Caco-2 (cell line): ENCODE measurements around the gene STPG1. TPM values are rescaled to one million over a fixed set of nuclear protein-coding genes. Genes with fewer than 3 reads are reported as not detected.

Source experiments
- BruUV-seq: library from RNA; stranded (reverse); fragments of 400-500 nt; replicated peaks from 2 replicates; lab custom pipeline; 2021; lab: Mats Ljungman, UMichigan
- CTCF ChIA-PET: fragments of 300-600 bp; sonication (Branson Sonifier 250); formaldehyde crosslinking; loops from one replicate; lab custom pipeline; 2022; ENCODE audit warnings: antibody characterized with exemption; lab: Charles Lee
- POLR2A ChIA-PET: fragments of 300-600 bp; sonication (Branson Sonifier 250); formaldehyde crosslinking; loops from one replicate; lab custom pipeline; 2022; ENCODE audit warnings: antibody characterized with exemption; lab: Charles Lee
- DNase-seq, 2 experiments: peaks; one replicate each; pipeline versions ENCODE4 v3.0.0 to v3.0.0-alpha.2; 2020 to 2022
- H3K27me3 ChIP-seq: replicated peaks from 2 replicates; pipeline ENCODE4 v1.6.0; 2011; ENCODE audit warnings: low read length; ENCODE audit not compliant: control insufficient read depth, insufficient read depth
- H3K36me3 ChIP-seq: 2 replicates; pipeline ENCODE4 v1.5.1; 2011; ENCODE audit warnings: low read length; ENCODE audit not compliant: control insufficient read depth, insufficient read depth
- H3K4me1 ChIP-seq: fragments of 250-450 bp; sonication (Bioruptor Pico); 2 replicates; pipeline ENCODE4 v1.5.1; 2020; ENCODE audit warnings: mild to moderate bottlenecking
- H3K4me3 ChIP-seq: 2 replicates; pipeline ENCODE4 v1.5.1; 2011; ENCODE audit warnings: low read depth, mild to moderate bottlenecking, control low read depth, low read length
- H3K9me3 ChIP-seq: fragments of 250-450 bp; sonication (Bioruptor Pico); 2 replicates; pipeline ENCODE4 v1.5.1; 2020; ENCODE audit warnings: mild to moderate bottlenecking, moderate library complexity
- H3K27ac Mint-ChIP-seq: one replicate; pipeline ENCODE4 v1.8.0; 2022; ENCODE audit warnings: mixed read lengths; ENCODE audit not compliant: unreplicated experiment
- H3K27me3 Mint-ChIP-seq: one replicate; pipeline ENCODE4 v1.8.0; 2022; ENCODE audit warnings: mixed read lengths; ENCODE audit not compliant: insufficient read depth, unreplicated experiment
- H3K36me3 Mint-ChIP-seq: one replicate; pipeline ENCODE4 v1.8.0; 2022; ENCODE audit warnings: mild to moderate bottlenecking, mixed read lengths; ENCODE audit not compliant: insufficient read depth, unreplicated experiment
- H3K4me1 Mint-ChIP-seq: one replicate; pipeline ENCODE4 v1.8.0; 2022; ENCODE audit warnings: low read depth, mixed read lengths; ENCODE audit not compliant: unreplicated experiment
- H3K4me3 Mint-ChIP-seq: one replicate; pipeline ENCODE4 v1.8.0; 2022; ENCODE audit warnings: mild to moderate bottlenecking, moderate library complexity, mixed read lengths; ENCODE audit not compliant: unreplicated experiment
- H3K9me3 Mint-ChIP-seq: one replicate; pipeline ENCODE4 v1.8.0; 2022; ENCODE audit warnings: mixed read lengths; ENCODE audit not compliant: unreplicated experiment
- CTCF ChIP-seq, 2 experiments: fragments of 200-600 bp in 1 of 2; IDR thresholded peaks; 1 replicate in 1 of 2; 2 replicates in 1 of 2; pipeline versions ENCODE4 v1.5.1 to v1.8.0; 2011 to 2022; ENCODE audit warnings: antibody characterized with exemption in 1 of 2, control low read depth in 1 of 2, inconsistent platforms in 1 of 2, low read depth in 1 of 2, low read length in 1 of 2, mild to moderate bottlenecking in 1 of 2, moderate library complexity in 1 of 2; ENCODE audit not compliant: insufficient read depth in 1 of 2, severe bottlenecking in 1 of 2, unreplicated experiment in 1 of 2
- intact Hi-C: fragments of 100-400 bp; cut with micrococcal nuclease; formaldehyde crosslinking; loops from one replicate; pipeline ENCODE4 v1.10.0; 2022; ENCODE audit not compliant: unreplicated experiment
- total RNA-seq: library from RNA; stranded (reverse); gene quantifications from 2 replicates; pipeline ENCODE4 v1.2.3, GENCODE V29; 2022

The STPG1 gene
- total RNA-seq, 1 experiment from 2014 or later, result 8.6 TPM

GRCh38 chr1:24327486-24327885 is 86.1 kb downstream of the STPG1 start:
- CTCF ChIA-PET, result no interaction called here
- H3K36me3 Mint-ChIP-seq, result no peaks in the 10 kb centered on the region
- no peaks in the 10 kb centered on the region for H3K4me1 Mint-ChIP-seq
- no TSS peak for BruUV-seq
- intact Hi-C loops, result no loop called here
- Histone ChIP-seq H3K36me3 (no peaks in the 10 kb centered on the region), H3K4me3 (no peak overlapping the region), H3K9me3 (no peaks in the 10 kb centered on the region), H3K4me1 (no peaks in the 10 kb centered on the region; the same call in 1 of the 2 replicates), H3K27me3 (no peaks in the 10 kb centered on the region)
- POLR2A ChIA-PET, result no interaction called here
- H3K9me3 Mint-ChIP-seq, result no peaks in the 10 kb centered on the region
- no peak overlapping the region for H3K27ac Mint-ChIP-seq
- H3K4me3 Mint-ChIP-seq, result no peak overlapping the region
- TF ChIP-seq CTCF (IDR thresholded peaks at IDR 0.05; ENCODE audit: insufficient read depth in 1 of 2, low read depth in 1 of 2, low read length in 1 of 2, severe bottlenecking in 1 of 2, unreplicated experiment in 1 of 2), result no peak
- no peaks in the 10 kb centered on the region for H3K27me3 Mint-ChIP-seq
- no peak for DNase-seq

GRCh38 chr1:24325587-24326449 is 87.8 kb downstream of the STPG1 start:
- H3K36me3 Mint-ChIP-seq, result no peaks in the 10 kb centered on the region
- no peaks in the 10 kb centered on the region for H3K36me3 ChIP-seq
- no peaks in the 10 kb centered on the region for H3K9me3 ChIP-seq
- H3K4me3 Mint-ChIP-seq, result no peak overlapping the region
- no peak for DNase-seq
- H3K27ac Mint-ChIP-seq, result no peak overlapping the region
- no peaks in the 10 kb centered on the region for H3K4me1 Mint-ChIP-seq
- no peak for TF ChIP-seq CTCF (IDR thresholded peaks at IDR 0.05; ENCODE audit: insufficient read depth in 1 of 2, low read depth in 1 of 2, low read length in 1 of 2, severe bottlenecking in 1 of 2, unreplicated experiment in 1 of 2)
- no TSS peak for BruUV-seq
- H3K9me3 Mint-ChIP-seq, result no peaks in the 10 kb centered on the region
- no peaks in the 10 kb centered on the region for H3K27me3 ChIP-seq
- POLR2A ChIA-PET, result no interaction called here
- no peak overlapping the region for H3K4me3 ChIP-seq
- no peaks in the 10 kb centered on the region; the same call in 1 of the 2 replicates for H3K4me1 ChIP-seq
- CTCF ChIA-PET, result no interaction called here
- intact Hi-C loops, result no loop called here
- no peaks in the 10 kb centered on the region for H3K27me3 Mint-ChIP-seq

GRCh38 chr1:24324903-24325302 is 88.7 kb downstream of the STPG1 start:
- Mint-ChIP-seq H3K4me3 (no peak overlapping the region), H3K27me3 (no peaks in the 10 kb centered on the region), H3K36me3 (no peaks in the 10 kb centered on the region), H3K4me1 (no peaks in the 10 kb centered on the region), H3K27ac (no peak overlapping the region), H3K9me3 (no peaks in the 10 kb centered on the region)
- no TSS peak for BruUV-seq
- H3K9me3 ChIP-seq, result no peaks in the 10 kb centered on the region
- no peaks in the 10 kb centered on the region; the same call in 1 of the 2 replicates for H3K4me1 ChIP-seq
- CTCF ChIA-PET, result no interaction called here
- POLR2A ChIA-PET, result no interaction called here
- no peak for DNase-seq
- no peak overlapping the region for H3K4me3 ChIP-seq
- intact Hi-C loops, result no loop called here
- H3K36me3 ChIP-seq, result no peaks in the 10 kb centered on the region
- H3K27me3 ChIP-seq, result no peaks in the 10 kb centered on the region
- TF ChIP-seq CTCF (IDR thresholded peaks at IDR 0.05; ENCODE audit: insufficient read depth in 1 of 2, low read depth in 1 of 2, low read length in 1 of 2, severe bottlenecking in 1 of 2, unreplicated experiment in 1 of 2), result no peak
